ENCODE data around the gene PHLDA2. TPM values are rescaled to one million over a fixed set of nuclear protein-coding genes. Genes with fewer than 3 reads are reported as not detected.
A peak's percentile ranks its signal among the peaks of the same experiment; 100 is the strongest.
"Not testable (repeated sequence)": the region's sequence is repeated elsewhere in the genome, so short reads cannot be mapped to it uniquely, and the experiment has no call there.

Gene PHLDA2
- total RNA-seq, 1 donor from 2014 or later = 7.2 TPM

DNA sequence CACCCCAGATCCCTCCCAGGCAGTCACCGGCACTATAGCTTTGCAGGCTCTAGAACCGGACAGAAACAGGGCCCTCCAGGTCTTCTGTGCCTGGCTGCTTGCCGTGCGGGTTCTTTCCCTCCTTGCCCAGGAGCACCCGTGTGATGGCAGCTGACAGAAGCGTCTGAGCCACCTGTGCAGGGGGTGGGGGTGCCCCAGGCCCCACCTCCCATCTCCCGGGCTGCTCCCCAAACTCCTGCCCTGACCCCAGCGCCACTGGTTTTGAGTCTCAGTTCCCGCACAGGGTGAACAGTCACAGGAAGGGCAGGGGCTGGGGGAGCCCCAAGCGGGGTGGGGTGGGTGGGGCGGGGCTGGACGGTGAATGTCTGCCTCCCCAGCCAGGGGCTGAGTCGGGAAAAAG lies 13.2 kb upstream of the PHLDA2 start:
- peaks cover 44% of the 10 kb centered on the region for H3K4me1 ChIP-seq
- ATAC-seq = no peak
- no peaks in the 10 kb centered on the region for H3K27me3 ChIP-seq (ENCODE audit: low read depth)
- DNase-seq = no peak
- no peak overlapping the region for H3K4me3 ChIP-seq
- intact Hi-C loops (cut with DNase I) = no loop called here
- peaks cover 27% of the 10 kb centered on the region for H3K36me3 ChIP-seq
- TF ChIP-seq, protein P1, sequence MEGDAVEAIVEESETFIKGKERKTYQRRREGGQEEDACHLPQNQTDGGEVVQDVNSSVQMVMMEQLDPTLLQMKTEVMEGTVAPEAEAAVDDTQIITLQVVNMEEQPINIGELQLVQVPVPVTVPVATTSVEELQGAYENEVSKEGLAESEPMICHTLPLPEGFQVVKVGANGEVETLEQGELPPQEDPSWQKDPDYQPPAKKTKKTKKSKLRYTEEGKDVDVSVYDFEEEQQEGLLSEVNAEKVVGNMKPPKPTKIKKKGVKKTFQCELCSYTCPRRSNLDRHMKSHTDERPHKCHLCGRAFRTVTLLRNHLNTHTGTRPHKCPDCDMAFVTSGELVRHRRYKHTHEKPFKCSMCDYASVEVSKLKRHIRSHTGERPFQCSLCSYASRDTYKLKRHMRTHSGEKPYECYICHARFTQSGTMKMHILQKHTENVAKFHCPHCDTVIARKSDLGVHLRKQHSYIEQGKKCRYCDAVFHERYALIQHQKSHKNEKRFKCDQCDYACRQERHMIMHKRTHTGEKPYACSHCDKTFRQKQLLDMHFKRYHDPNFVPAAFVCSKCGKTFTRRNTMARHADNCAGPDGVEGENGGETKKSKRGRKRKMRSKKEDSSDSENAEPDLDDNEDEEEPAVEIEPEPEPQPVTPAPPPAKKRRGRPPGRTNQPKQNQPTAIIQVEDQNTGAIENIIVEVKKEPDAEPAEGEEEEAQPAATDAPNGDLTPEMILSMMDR (IDR thresholded peaks at IDR 0.05) = no peak
- no peak overlapping the region for H3K27ac ChIP-seq
- peaks cover 3% of the 10 kb centered on the region for H3K9me3 ChIP-seq

DNA sequence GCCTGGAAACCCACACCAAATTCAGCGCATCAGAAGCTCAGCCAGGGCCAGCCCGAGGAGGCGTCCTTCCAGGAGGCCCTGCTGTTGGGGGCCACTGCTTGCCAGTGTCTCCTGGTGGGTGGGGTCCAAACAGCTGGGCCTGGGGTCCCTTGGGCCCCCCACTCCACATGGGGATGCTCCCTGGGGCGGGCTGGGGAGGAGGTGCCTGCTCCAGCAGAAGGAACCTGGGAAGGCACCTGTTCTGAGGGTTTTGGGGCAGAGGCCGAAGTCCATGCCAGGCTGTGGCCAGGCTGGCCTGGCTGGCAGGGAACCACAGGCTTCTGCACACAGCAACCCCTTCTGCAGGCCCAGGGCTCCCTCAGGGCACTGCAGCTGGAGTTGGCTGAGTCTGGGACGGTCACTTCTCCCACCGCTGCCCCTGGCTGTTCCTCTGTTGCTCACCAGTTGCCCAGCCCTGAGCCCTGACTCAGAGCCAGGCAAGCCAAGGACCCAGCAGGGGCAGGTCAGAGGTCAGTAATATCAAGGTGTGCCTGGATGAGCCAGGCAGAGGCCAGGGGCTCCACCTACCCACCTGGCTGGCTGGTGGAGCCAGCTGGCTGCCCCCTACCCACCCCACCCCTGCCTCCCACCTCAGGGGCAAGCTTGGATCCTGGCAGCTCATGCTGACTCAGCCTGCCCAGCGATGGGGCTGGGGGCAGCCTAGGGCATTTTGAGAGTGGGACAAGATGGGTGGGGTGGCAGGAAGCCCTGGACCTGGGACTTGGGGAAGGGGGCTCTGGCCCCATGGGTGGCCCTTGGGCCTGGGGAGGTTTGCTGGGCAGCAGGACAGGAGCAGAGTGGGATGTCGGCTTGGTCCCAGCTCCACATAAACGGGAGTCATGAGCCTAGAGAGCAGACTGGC lies 12.0 kb upstream of the PHLDA2 start:
- no peaks in the 10 kb centered on the region for H3K27me3 ChIP-seq (ENCODE audit: low read depth)
- H3K36me3 ChIP-seq = peaks cover 17% of the 10 kb centered on the region
- H3K27ac ChIP-seq = peak overlapping the region; percentile 53
- TF ChIP-seq, protein P1 (IDR thresholded peaks at IDR 0.05) = no peak
- intact Hi-C loops (cut with DNase I) = no loop called here
- no peak overlapping the region for H3K4me3 ChIP-seq
- no peak for DNase-seq
- peak in 1 of 2 donors; percentile 2 for ATAC-seq
- peaks cover 43% of the 10 kb centered on the region for H3K4me1 ChIP-seq
- H3K9me3 ChIP-seq = peaks cover 6% of the 10 kb centered on the region

DNA sequence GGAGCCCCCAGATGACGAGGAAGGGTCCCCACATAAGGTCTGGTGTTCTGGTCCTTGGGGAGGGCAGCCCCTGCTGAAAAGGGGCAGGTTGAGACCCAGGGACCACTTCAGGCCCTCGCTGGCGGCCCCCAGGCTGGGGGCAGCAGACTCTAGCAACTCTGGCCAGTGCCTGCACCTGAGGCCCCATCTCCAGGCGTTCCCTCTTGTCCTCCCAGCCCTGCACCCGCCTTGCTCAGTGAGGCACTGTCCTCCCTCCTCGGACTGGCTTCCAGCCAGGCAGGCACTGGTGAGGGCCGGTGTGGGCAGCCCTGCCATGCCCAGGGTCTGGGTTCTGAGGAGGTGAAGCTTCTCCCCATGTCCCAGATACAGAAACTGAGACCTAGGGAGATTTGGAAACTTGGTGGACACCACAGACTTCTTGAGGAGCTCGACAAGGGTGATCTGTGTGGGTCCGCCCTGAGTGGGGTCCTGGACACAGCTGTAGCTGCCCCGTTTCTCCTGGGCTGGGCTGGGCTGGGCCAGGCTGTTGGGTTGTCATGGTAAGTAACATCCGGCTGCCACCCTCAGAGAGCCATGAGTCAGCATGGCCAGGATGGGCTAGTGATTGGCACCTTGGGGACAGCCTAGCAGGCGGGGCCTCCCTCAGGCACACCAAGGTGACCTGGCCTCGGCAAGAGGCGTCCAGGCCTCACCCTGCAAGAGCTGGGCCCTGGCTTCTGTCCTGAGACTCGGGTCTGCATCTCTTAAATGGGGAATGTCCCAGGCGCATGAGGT lies 11.1 kb upstream of the PHLDA2 start:
- ATAC-seq (peak; percentile 58 to 75), DNase-seq (peak; percentile 71)
- Histone ChIP-seq H3K9me3 (peaks cover 6% of the 10 kb centered on the region), H3K4me3 (no peak overlapping the region), H3K27ac (peak overlapping the region; percentile 53), H3K36me3 (peaks cover 17% of the 10 kb centered on the region), H3K4me1 (peaks cover 35% of the 10 kb centered on the region), H3K27me3 (ENCODE audit: low read depth) (no peaks in the 10 kb centered on the region)
- intact Hi-C loops (cut with DNase I) = no loop called here
- TF ChIP-seq, protein P1 (IDR thresholded peaks at IDR 0.05) = no peak

- DNase-seq; H3K27ac ChIP-seq; H3K9me3 ChIP-seq; ATAC-seq; H3K36me3 ChIP-seq; intact Hi-C loops (cut with DNase I); H3K27me3 ChIP-seq (ENCODE audit: low read depth); H3K4me3 ChIP-seq: not testable (repeated sequence)
- peaks cover 19% of the 10 kb centered on the region for H3K4me1 ChIP-seq
These were observed 9.5 kb upstream of the PHLDA2 start for GRCh38 chr11:2938458-2939418.

GRCh38 chr11:2937641-2938457 lies 8.6 kb upstream of the PHLDA2 start:
- peaks cover 19% of the 10 kb centered on the region for H3K4me1 ChIP-seq
- H3K27ac ChIP-seq; H3K27me3 ChIP-seq (ENCODE audit: low read depth); ATAC-seq; H3K9me3 ChIP-seq; DNase-seq; intact Hi-C loops (cut with DNase I); H3K36me3 ChIP-seq; H3K4me3 ChIP-seq: not testable (repeated sequence)

Measured in lower lobe of right lung (tissue), 2 donors.